Fibroblast of lung (primary cell): ENCODE results near the gene ETFRF1. TPM values are rescaled to one million over a fixed set of nuclear protein-coding genes. Genes with fewer than 3 reads are reported as not detected.

ENCODE experiments used
- DNase-seq, 2 donors: peaks; one replicate each; pipeline versions ENCODE4 v3.0.0 to v3.0.0-alpha.2; 2010; ENCODE audit warnings: low read depth in 2 of 2
- H2AFZ ChIP-seq: 2 replicates; pipeline ENCODE4 v1.5.1; 2012; ENCODE audit warnings: low read length, control low read depth, inconsistent platforms
- H3K27ac ChIP-seq: 2 replicates; pipeline ENCODE4 v1.5.1; 2011; ENCODE audit warnings: low read length, control low read depth; ENCODE audit not compliant: insufficient read depth
- H3K27me3 ChIP-seq: 2 replicates; pipeline ENCODE4 v1.5.1; 2011; ENCODE audit warnings: mild to moderate bottlenecking, low read length; ENCODE audit not compliant: control insufficient read depth, insufficient read depth
- H3K36me3 ChIP-seq: 2 replicates; pipeline ENCODE4 v1.5.1; 2011; ENCODE audit warnings: low read length; ENCODE audit not compliant: control insufficient read depth, insufficient read depth
- H3K4me1 ChIP-seq: 2 replicates; pipeline ENCODE4 v1.5.1; 2011; ENCODE audit warnings: low read length; ENCODE audit not compliant: control insufficient read depth, insufficient read depth; ENCODE audit errors: extremely low read depth
- H3K4me2 ChIP-seq: 2 replicates; pipeline ENCODE4 v1.5.1; 2011; ENCODE audit warnings: low read length, control low read depth; ENCODE audit not compliant: insufficient read depth; ENCODE audit errors: extremely low read depth
- H3K4me3 ChIP-seq, 4 experiments: fragments of 200-600 bp in 1 of 4; sonication (generic) in 1 of 4; replicated peaks in 1 of 4; 2 replicates each; pipeline ENCODE4 v1.5.1; 2011 to 2016; ENCODE audit warnings: low read length in 4 of 4, low read depth in 3 of 4, mild to moderate bottlenecking in 3 of 4, control low read depth in 2 of 4, inconsistent platforms in 1 of 4, mixed read lengths in 1 of 4; ENCODE audit not compliant: insufficient read depth in 1 of 4; ENCODE audit errors: control extremely low read depth in 1 of 4
- H3K79me2 ChIP-seq: 2 replicates; pipeline ENCODE4 v1.5.1; 2012; ENCODE audit warnings: mild to moderate bottlenecking, low read length, inconsistent platforms; ENCODE audit not compliant: control insufficient read depth, insufficient read depth
- H3K9ac ChIP-seq: 2 replicates; pipeline ENCODE4 v1.5.1; 2011; ENCODE audit warnings: mild to moderate bottlenecking, low read length, control low read depth; ENCODE audit not compliant: insufficient read depth
- H3K9me3 ChIP-seq: 2 replicates; pipeline ENCODE4 v1.5.1; 2012; ENCODE audit warnings: low read depth, low read length; ENCODE audit not compliant: control insufficient read depth, insufficient read depth
- H4K20me1 ChIP-seq: 2 replicates; pipeline ENCODE4 v1.5.1; 2011; ENCODE audit warnings: low read length; ENCODE audit not compliant: control insufficient read depth, insufficient read depth; ENCODE audit errors: extremely low read depth
- CTCF ChIP-seq, 2 donors: IDR thresholded peaks in 1 of 2; conservative IDR thresholded peaks in 1 of 2; 1 replicate in 1 of 2; 2 replicates in 1 of 2; pipeline ENCODE4 v1.5.1; 2011 to 2012; ENCODE audit warnings: low read length in 2 of 2, control low read depth in 1 of 2, inconsistent platforms in 1 of 2, low read depth in 1 of 2, mild to moderate bottlenecking in 1 of 2
- EZH2 ChIP-seq: IDR thresholded peaks from 2 replicates; pipeline ENCODE4 v1.5.1; 2012; ENCODE audit warnings: low read length, control low read depth, mild to moderate bottlenecking; ENCODE audit errors: missing control alignments
- polyA plus RNA-seq, 2 donors: library from polyadenylated mRNA; depleted of rRNA in 1 of 2; stranded (reverse) in 1 of 2; unstranded in 1 of 2; fragments of >200 nt; gene quantifications; 2 replicates each; pipeline ENCODE4 v1.2.1, GENCODE V29; 2011 to 2012; ENCODE audit warnings: missing spikeins in 1 of 2
- total RNA-seq: library from RNA; depleted of rRNA; stranded (reverse); fragments of >200 nt; gene quantifications from 2 replicates; pipeline ENCODE4 v1.2.1, GENCODE V29; 2014

Gene ETFRF1
- total and polyA plus RNA-seq, 2 donors (not counting 1 experiment from before 2014, with no cell fraction given) = 17.3 to 28.0 TPM

- DNase-seq = no peak
- Histone ChIP-seq H3K27me3 (no peaks in the 10 kb centered on the region), H3K79me2 (peaks cover 41% of the 10 kb centered on the region), H3K4me3 (no peak overlapping the region), H3K27ac (no peak overlapping the region), H3K9ac (no peak overlapping the region), H4K20me1 (no peaks in the 10 kb centered on the region), H3K36me3 (no peaks in the 10 kb centered on the region), H2AFZ (no peak overlapping the region), H3K9me3 (no peaks in the 10 kb centered on the region), H3K4me2 (no peak overlapping the region), H3K4me1 (no peaks in the 10 kb centered on the region)
- TF ChIP-seq EZH2 (no peak), CTCF (conservative IDR thresholded peaks at IDR 0.05 in 1 of 2, IDR thresholded peaks at IDR 0.05 in 1 of 2; ENCODE audit: low read depth in 1 of 2, low read length in 2 of 2) (no peak)
These were observed 53.1 kb downstream of the ETFRF1 start for GRCh38 chr12:25248137-25248536.

- Histone ChIP-seq H3K4me1 (no peaks in the 10 kb centered on the region), H3K36me3 (no peaks in the 10 kb centered on the region), H3K9ac (no peak overlapping the region), H3K4me2 (no peak overlapping the region), H3K27ac (no peak overlapping the region), H4K20me1 (no peaks in the 10 kb centered on the region), H2AFZ (no peak overlapping the region), H3K79me2 (peaks cover 41% of the 10 kb centered on the region), H3K27me3 (no peaks in the 10 kb centered on the region), H3K9me3 (no peaks in the 10 kb centered on the region), H3K4me3 (no peak overlapping the region)
- no peak for TF ChIP-seq EZH2
- no peak for TF ChIP-seq CTCF (conservative IDR thresholded peaks at IDR 0.05 in 1 of 2, IDR thresholded peaks at IDR 0.05 in 1 of 2; ENCODE audit: low read depth in 1 of 2, low read length in 2 of 2)
- DNase-seq = no peak
These were observed 53.7 kb downstream of the ETFRF1 start for GRCh38 chr12:25248732-25249131.

GRCh38 chr12:25249931-25250738, 55.1 kb downstream of the ETFRF1 start:
- peaks cover 36% of the 10 kb centered on the region for H3K79me2 ChIP-seq
- no peaks in the 10 kb centered on the region for H3K36me3 ChIP-seq
- H4K20me1 ChIP-seq = no peaks in the 10 kb centered on the region
- H3K27me3 ChIP-seq = no peaks in the 10 kb centered on the region
- peak overlapping the region; percentile 41 to 90 (median 75) for H3K4me3 ChIP-seq
- peak overlapping the region; percentile 74 for H3K27ac ChIP-seq
- H3K4me1 ChIP-seq = no peaks in the 10 kb centered on the region
- H3K9me3 ChIP-seq = no peaks in the 10 kb centered on the region
- TF ChIP-seq CTCF (conservative IDR thresholded peaks at IDR 0.05 in 1 of 2, IDR thresholded peaks at IDR 0.05 in 1 of 2; ENCODE audit: low read depth in 1 of 2, low read length in 2 of 2) (no peak), EZH2 (no peak)
- peak overlapping the region; percentile 11 for H2AFZ ChIP-seq
- peak in 1 of 2 donors; percentile 20 for DNase-seq
- H3K4me2 ChIP-seq = peak overlapping the region; percentile 78
- peak overlapping the region; percentile 85 for H3K9ac ChIP-seq
